Neutrophil (primary cell): Measurements from ENCODE around the gene CLIP4.

Experiments
- H3K27ac ChIP-seq: fragments of 200-600 bp; sonication (generic); 2 replicates; pipeline ENCODE4 v1.5.1; 2016; ENCODE audit warnings: mild to moderate bottlenecking, moderate library complexity
- H3K27me3 ChIP-seq: fragments of 200-600 bp; sonication (generic); 2 replicates; pipeline ENCODE4 v1.6.0; 2016; ENCODE audit warnings: mild to moderate bottlenecking
- H3K36me3 ChIP-seq: fragments of 200-600 bp; sonication (generic); 2 replicates; pipeline ENCODE4 v1.5.1; 2017
- H3K4me1 ChIP-seq, 2 experiments: fragments of 200-600 bp in 1 of 2; sonication (generic) in 1 of 2; 1 replicate in 1 of 2; 2 replicates in 1 of 2; pipeline versions ENCODE4 v1.5.1 to v1.6.1; 2013 to 2016; ENCODE audit warnings: low read depth in 1 of 2, low read length in 1 of 2, mild to moderate bottlenecking in 1 of 2, moderate library complexity in 1 of 2; ENCODE audit not compliant: control insufficient read depth in 1 of 2, insufficient read depth in 1 of 2
- H3K4me3 ChIP-seq, 2 experiments: fragments of 200-600 bp in 1 of 2; sonication (generic) in 1 of 2; 1 replicate in 1 of 2; 2 replicates in 1 of 2; pipeline ENCODE4 v1.5.1; 2013 to 2016; ENCODE audit warnings: low read depth in 1 of 2, low read length in 1 of 2, mild to moderate bottlenecking in 1 of 2, moderate library complexity in 1 of 2
- H3K9me3 ChIP-seq: fragments of 200-600 bp; sonication (generic); 2 replicates; pipeline ENCODE4 v1.5.1; 2016
- CTCF ChIP-seq: fragments of 200-600 bp; sonication (generic); IDR thresholded peaks from 2 replicates; pipeline ENCODE4 v1.5.1; 2016; ENCODE audit warnings: antibody characterized with exemption

The CLIP4 gene

GRCh38 chr2:29187926-29188325 lies 72.7 kb downstream of the CLIP4 start:
- Histone ChIP-seq H3K36me3 (no peaks in the 10 kb centered on the region), H3K4me3 (no peak overlapping the region), H3K27ac (no peak overlapping the region), H3K27me3 (no peaks in the 10 kb centered on the region), H3K4me1 (peaks cover 0 to 16% of the 10 kb centered on the region in 2 experiments), H3K9me3 (no peaks in the 10 kb centered on the region)
- no peak for TF ChIP-seq CTCF

DNA sequence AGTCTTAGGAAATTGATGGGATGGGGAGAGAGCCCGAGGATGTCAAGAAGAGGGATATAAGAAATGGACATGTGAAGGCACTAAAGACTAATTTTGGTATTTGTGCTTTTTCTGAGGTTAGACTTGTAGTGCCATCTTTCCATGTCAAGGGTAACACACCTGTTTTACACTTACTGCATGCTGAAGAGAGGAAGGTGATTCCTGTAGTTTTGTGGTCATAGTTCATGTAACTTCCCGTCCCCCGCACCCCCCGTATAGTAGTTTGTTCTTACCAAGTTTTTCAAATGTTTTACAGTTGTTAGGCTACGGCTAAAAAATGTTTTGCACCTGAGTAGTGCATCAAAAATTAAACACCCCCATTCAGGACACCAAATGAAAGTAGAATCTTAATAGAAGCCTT lies 73.8 kb downstream of the CLIP4 start:
- H3K27me3 ChIP-seq, result no peaks in the 10 kb centered on the region
- no peaks in the 10 kb centered on the region for H3K9me3 ChIP-seq
- H3K36me3 ChIP-seq, result no peaks in the 10 kb centered on the region
- no peak overlapping the region for H3K4me3 ChIP-seq
- TF ChIP-seq CTCF, result no peak
- H3K27ac ChIP-seq, result no peak overlapping the region
- H3K4me1 ChIP-seq, result peaks cover 0 to 16% of the 10 kb centered on the region in 2 experiments

- no peaks in the 10 kb centered on the region for H3K36me3 ChIP-seq
- peaks cover 0 to 16% of the 10 kb centered on the region in 2 experiments for H3K4me1 ChIP-seq
- no peaks in the 10 kb centered on the region for H3K9me3 ChIP-seq
- no peaks in the 10 kb centered on the region for H3K27me3 ChIP-seq
- TF ChIP-seq CTCF, result no peak
- H3K27ac ChIP-seq, result no peak overlapping the region
- H3K4me3 ChIP-seq, result no peak overlapping the region
Measured at GRCh38 chr2:29191817-29192216, 76.6 kb downstream of the CLIP4 start.

- Histone ChIP-seq H3K4me3 (no peak overlapping the region), H3K36me3 (no peaks in the 10 kb centered on the region), H3K27me3 (no peaks in the 10 kb centered on the region)
Measured at GRCh38 chr2:29192526-29192925, 77.3 kb downstream of the CLIP4 start.

GRCh38 chr2:29193111-29193510 lies 77.9 kb downstream of the CLIP4 start:
- no peaks in the 10 kb centered on the region for H3K36me3 ChIP-seq
- H3K4me1 ChIP-seq, result peaks cover 0 to 16% of the 10 kb centered on the region in 2 experiments
- H3K4me3 ChIP-seq, result no peak overlapping the region
- no peak for TF ChIP-seq CTCF
- no peaks in the 10 kb centered on the region for H3K27me3 ChIP-seq
- H3K9me3 ChIP-seq, result no peaks in the 10 kb centered on the region
- no peak overlapping the region for H3K27ac ChIP-seq

More at GRCh38 chr2:29192526-29192925, 77.3 kb downstream of the CLIP4 start:
- Histone ChIP-seq H3K4me1 (peaks cover 0 to 16% of the 10 kb centered on the region in 2 experiments), H3K27ac (no peak overlapping the region), H3K9me3 (no peaks in the 10 kb centered on the region)
- no peak for TF ChIP-seq CTCF

DNA sequence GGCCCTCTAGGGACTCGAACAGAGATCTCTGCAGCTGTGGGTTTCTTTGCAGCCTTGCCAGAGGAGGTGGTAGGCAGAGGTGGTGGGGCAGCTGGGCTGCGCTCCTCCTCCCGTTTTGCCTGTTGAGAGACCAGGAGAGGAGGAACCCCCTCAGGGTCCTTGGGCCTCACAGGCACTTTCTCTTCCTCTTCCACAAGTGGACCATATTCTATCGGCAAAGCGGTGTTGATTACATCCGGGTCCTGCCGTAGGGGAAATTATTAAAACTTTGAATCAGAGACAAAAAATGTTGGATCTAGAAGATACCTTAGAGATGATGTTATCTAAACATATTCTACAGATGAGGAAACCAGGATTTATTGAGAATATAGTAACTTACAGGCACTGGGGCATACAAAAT lies 78.5 kb downstream of the CLIP4 start:
- H3K9me3 ChIP-seq, result no peaks in the 10 kb centered on the region
- H3K27ac ChIP-seq, result no peak overlapping the region
- H3K4me3 ChIP-seq, result no peak overlapping the region
- peaks cover 0 to 14% of the 10 kb centered on the region in 2 experiments for H3K4me1 ChIP-seq
- no peaks in the 10 kb centered on the region for H3K36me3 ChIP-seq
- no peaks in the 10 kb centered on the region for H3K27me3 ChIP-seq
- TF ChIP-seq CTCF, result no peak
